Endothelial cell of coronary artery (primary cell): ENCODE data around the gene SCIMP. TPM values are rescaled to one million over a fixed set of nuclear protein-coding genes. Genes with fewer than 3 reads are reported as not detected.

ENCODE experiments used
- total RNA-seq: library from RNA; depleted of rRNA; stranded (reverse); fragments of >200 nt; gene quantifications from 2 replicates; pipeline ENCODE4 v1.2.3, GENCODE V29; 2014

Gene SCIMP
- not detected in 2 replicates for total RNA-seq

GRCh38 chr17:5234645-5235576 lies at the start of gene SCIMP:
Gene SCIMP (minus strand): TSS chr17:5234860. CDS start chr17:5234755, 105 bp downstream.

GRCh38 chr17:5281814-5282641 lies 47.4 kb upstream of the SCIMP start, which contains the start of gene RABEP1:
Gene RABEP1 (plus strand): TSS chr17:5282284. CDS start chr17:5282487, 203 bp downstream.

GRCh38 chr17:5191541-5192417 lies 42.9 kb downstream of the SCIMP start, which contains the start of gene ZNF594:
Gene ZNF594 (minus strand): TSS chr17:5191868. CDS start chr17:5184256, 7,612 bp downstream.

Other genes with a start within 250 kb of the SCIMP start
- gene CAMTA2, start 247.2 kb downstream of the SCIMP start, total RNA-seq = 4.3 and 13.7 TPM in 2 replicates
- gene INCA1, start 237.3 kb downstream of the SCIMP start, total RNA-seq = 0.18 and 0.56 TPM in 2 replicates
- 132 and 141 TPM in 2 replicates for gene KIF1C, start 236.9 kb downstream of the SCIMP start, total RNA-seq
- under 0.01 and 0.09 TPM in 2 replicates for gene SLC52A1, start 199.4 kb downstream of the SCIMP start, total RNA-seq
- gene ZFP3, start 156.4 kb downstream of the SCIMP start, total RNA-seq = 0.90 and 1.7 TPM in 2 replicates
- gene ZNF232, start 123.0 kb downstream of the SCIMP start, total RNA-seq = 5.4 and 6.4 TPM in 2 replicates
- under 0.01 TPM in 1 of 2 replicates, not detected in the other for gene USP6, start 118.8 kb downstream of the SCIMP start, total RNA-seq
- gene ZNF594, start 43.0 kb downstream of the SCIMP start, total RNA-seq = 3.2 and 4.9 TPM in 2 replicates
- gene RABEP1, start 47.4 kb upstream of the SCIMP start, total RNA-seq = 39.8 and 47.9 TPM in 2 replicates
- 85.7 and 116 TPM in 2 replicates for gene NUP88, start 184.8 kb upstream of the SCIMP start, total RNA-seq
- gene RPAIN, start 185.3 kb upstream of the SCIMP start, total RNA-seq = 53.2 and 57.1 TPM in 2 replicates
- gene C1QBP, start 204.3 kb upstream of the SCIMP start, total RNA-seq = 239 and 334 TPM in 2 replicates
- 14.1 and 14.4 TPM in 2 replicates for gene DHX33, start 234.1 kb upstream of the SCIMP start, total RNA-seq